H1 (cell line): ENCODE data around the gene ATP8B3. TPM values are rescaled to one million over a fixed set of nuclear protein-coding genes. Genes with fewer than 3 reads are reported as not detected.

Experiments used
- CTCF ChIA-PET: fragments of 300-600 bp; sonication (Branson Sonifier 250); formaldehyde crosslinking; loops from one replicate; lab custom pipeline; 2021; ENCODE audit not compliant: partially characterized antibody; lab: Charles Lee
- POLR2A ChIA-PET: fragments of 300-600 bp; sonication (Branson Sonifier 250); formaldehyde crosslinking; loops from one replicate; lab custom pipeline; 2021; ENCODE audit warnings: inconsistent platforms; ENCODE audit not compliant: partially characterized antibody; lab: Charles Lee
- DNase-seq, 2 experiments: peaks; one replicate each; pipeline versions ENCODE4 v3.0.0 to v3.0.0-alpha.2; 2010 to 2022; ENCODE audit warnings: low spot score in 2 of 2, low read depth in 1 of 2, mixed read lengths in 1 of 2
- FAIRE-seq: peaks from 2 replicates; lab custom pipeline; 2011; peaks lifted over from hg19 to GRCh38; lab: Jason Lieb, UNC
- H2AFZ ChIP-seq: 2 replicates; pipeline ENCODE4 v1.8.1; 2012; ENCODE audit warnings: low read length, inconsistent platforms
- H2AK5ac ChIP-seq: 2 replicates; pipeline ENCODE4 v1.6.1; 2013; ENCODE audit warnings: low read depth, low read length
- H2BK120ac ChIP-seq: replicated peaks from 2 replicates; pipeline ENCODE3; 2013; ENCODE audit warnings: low read depth, low read length, inconsistent platforms
- H2BK12ac ChIP-seq: 2 replicates; pipeline ENCODE4 v1.6.1; 2013; ENCODE audit warnings: low read depth, low read length
- H2BK15ac ChIP-seq: 2 replicates; pipeline ENCODE4 v1.6.1; 2013; ENCODE audit warnings: low read length
- H2BK20ac ChIP-seq: 2 replicates; pipeline ENCODE4 v1.6.1; 2013; ENCODE audit warnings: low read length
- H2BK5ac ChIP-seq: 2 replicates; pipeline ENCODE4 v1.6.1; 2013; ENCODE audit warnings: low read depth, low read length
- H3K14ac ChIP-seq: 2 replicates; pipeline ENCODE4 v1.6.1; 2013; ENCODE audit warnings: inconsistent platforms; ENCODE audit not compliant: insufficient read length
- H3K18ac ChIP-seq: 2 replicates; pipeline ENCODE4 v1.6.1; 2013; ENCODE audit warnings: low read length; ENCODE audit errors: extremely low read depth
- H3K23ac ChIP-seq: 2 replicates; pipeline ENCODE4 v1.6.1; 2013; ENCODE audit warnings: inconsistent platforms; ENCODE audit not compliant: insufficient read length
- H3K23me2 ChIP-seq: 2 replicates; pipeline ENCODE4 v1.6.1; 2013; ENCODE audit warnings: low read depth, low read length
- H3K27ac ChIP-seq: 2 replicates; pipeline ENCODE4 v1.6.1; 2011; ENCODE audit warnings: low read depth, low read length, inconsistent platforms
- H3K27me3 ChIP-seq, 4 experiments: replicated peaks in 1 of 4; 1 replicate in 1 of 4; 2 replicates in 3 of 4; pipeline versions ENCODE4 v1.6.1 to v1.8.1; 2011 to 2013; ENCODE audit warnings: low read length in 3 of 4, mild to moderate bottlenecking in 3 of 4, inconsistent platforms in 2 of 4, mixed read lengths in 2 of 4, moderate library complexity in 1 of 4; ENCODE audit not compliant: control insufficient read depth in 3 of 4, insufficient read depth in 3 of 4; ENCODE audit errors: extremely low read depth in 1 of 4
- H3K36me3 ChIP-seq, 4 experiments: 2 replicates each; pipeline versions ENCODE4 v1.6.1 to v1.8.1; 2011 to 2013; ENCODE audit warnings: mild to moderate bottlenecking in 4 of 4, low read length in 3 of 4, moderate library complexity in 2 of 4, control low read depth in 1 of 4, inconsistent platforms in 1 of 4; ENCODE audit not compliant: insufficient read depth in 4 of 4, control insufficient read depth in 2 of 4
- H3K4ac ChIP-seq: replicated peaks from 2 replicates; pipeline ENCODE3; 2013; ENCODE audit warnings: low read length, low read depth, mixed read lengths, inconsistent platforms; ENCODE audit not compliant: insufficient read length
- H3K4me1 ChIP-seq, 4 experiments: replicated peaks in 1 of 4; 1 replicate in 1 of 4; 2 replicates in 3 of 4; pipeline versions ENCODE4 v1.6.1 to v1.8.1; 2011 to 2013; ENCODE audit warnings: low read length in 3 of 4, inconsistent platforms in 2 of 4, mixed read lengths in 1 of 4; ENCODE audit not compliant: insufficient read depth in 4 of 4, control insufficient read depth in 3 of 4
- H3K4me2 ChIP-seq, 2 experiments: 2 replicates each; pipeline versions ENCODE4 v1.6.1 to v1.8.1; 2011 to 2013; ENCODE audit warnings: low read depth in 2 of 2, low read length in 2 of 2, control low read depth in 1 of 2, inconsistent platforms in 1 of 2, mild to moderate bottlenecking in 1 of 2; ENCODE audit not compliant: insufficient read depth in 1 of 2
- H3K4me3 ChIP-seq, 4 experiments: fragments of 200-600, 300-600 bp in 1 of 4; sonication (generic), shearing (Covaris generic), sonication (Bioruptor Twin) in 1 of 4; 2 replicates each; pipeline versions ENCODE4 v1.5.1 to v1.8.1; 2011 to 2016; ENCODE audit warnings: low read length in 4 of 4, low read depth in 3 of 4, control low read depth in 2 of 4, inconsistent platforms in 2 of 4, mild to moderate bottlenecking in 2 of 4, mixed read lengths in 1 of 4, moderate library complexity in 1 of 4; ENCODE audit not compliant: insufficient read depth in 2 of 4; ENCODE audit errors: extremely low read depth in 1 of 4
- H3K56ac ChIP-seq: replicated peaks from 2 replicates; pipeline ENCODE3; 2013; ENCODE audit warnings: low read depth, mild to moderate bottlenecking, mixed read lengths, low read length, inconsistent platforms; ENCODE audit not compliant: insufficient read length
- H3K79me1 ChIP-seq: 2 replicates; pipeline ENCODE4 v1.6.1; 2013; ENCODE audit warnings: low read depth, low read length, control low read depth
- H3K79me2 ChIP-seq, 2 experiments: 2 replicates each; pipeline versions ENCODE4 v1.6.1 to v1.8.1; 2012 to 2013; ENCODE audit warnings: low read length in 2 of 2, mild to moderate bottlenecking in 2 of 2, inconsistent platforms in 1 of 2; ENCODE audit not compliant: insufficient read depth in 2 of 2, control insufficient read depth in 1 of 2
- H3K9ac ChIP-seq, 4 experiments: replicated peaks in 1 of 4; 1 replicate in 1 of 4; 2 replicates in 3 of 4; pipeline versions ENCODE4 v1.6.1 to v1.8.1; 2011 to 2013; ENCODE audit warnings: low read depth in 3 of 4, low read length in 3 of 4, control low read depth in 2 of 4, mild to moderate bottlenecking in 2 of 4, moderate library complexity in 2 of 4, inconsistent platforms in 1 of 4; ENCODE audit errors: extremely low read depth in 1 of 4
- H3K9me3 ChIP-seq, 2 experiments: 2 replicates each; pipeline versions ENCODE4 v1.6.1 to v1.8.1; 2012 to 2013; ENCODE audit warnings: mild to moderate bottlenecking in 2 of 2, moderate library complexity in 2 of 2, control low read depth in 1 of 2, inconsistent platforms in 1 of 2, low read depth in 1 of 2, low read length in 1 of 2, mixed read lengths in 1 of 2; ENCODE audit not compliant: insufficient read depth in 2 of 2
- H4K20me1 ChIP-seq, 2 experiments: replicated peaks in 1 of 2; 2 replicates each; pipeline versions ENCODE3 to v1.8.1; 2011 to 2013; ENCODE audit warnings: inconsistent platforms in 2 of 2, low read length in 2 of 2, mild to moderate bottlenecking in 1 of 2; ENCODE audit not compliant: insufficient read depth in 2 of 2, control insufficient read depth in 1 of 2
- H4K5ac ChIP-seq: 2 replicates; pipeline ENCODE4 v1.6.1; 2013; ENCODE audit warnings: low read length, low read depth, mixed read lengths, inconsistent platforms; ENCODE audit not compliant: insufficient read length
- H4K8ac ChIP-seq: 2 replicates; pipeline ENCODE4 v1.8.0; 2013; ENCODE audit warnings: mild to moderate bottlenecking, moderate library complexity, low read length, inconsistent platforms; ENCODE audit not compliant: insufficient read depth; ENCODE audit errors: extremely low read depth
- H4K91ac ChIP-seq: replicated peaks from 2 replicates; pipeline ENCODE3; 2013; ENCODE audit warnings: low read length, mixed read lengths, inconsistent platforms; ENCODE audit not compliant: insufficient read length
- EP300 ChIP-seq, 2 experiments: IDR thresholded peaks; 1 replicate in 1 of 2; 2 replicates in 1 of 2; pipeline ENCODE4 v1.6.1; 2011 to 2012; ENCODE audit warnings: low read depth in 2 of 2, low read length in 2 of 2, mild to moderate bottlenecking in 2 of 2, borderline replicate concordance in 1 of 2, inconsistent platforms in 1 of 2, moderate library complexity in 1 of 2
- RNF2 ChIP-seq: fragments of 200-900, 300-1000 bp; sonication (generic); IDR thresholded peaks from 2 replicates; pipeline ENCODE4 v1.7.1; 2016; ENCODE audit warnings: borderline replicate concordance, low read depth, mild to moderate bottlenecking, antibody characterized with exemption, low read length; ENCODE audit not compliant: poor library complexity, severe bottlenecking; ENCODE audit errors: missing control alignments
- WGBS, 2 experiments: shearing (Covaris generic) in 1 of 2; methylation state at CpG; one replicate each; pipeline versions ENCODE4 v1.1.6 to v1.1.7; 2013 to 2015; ENCODE audit warnings: low lambda C conversion rate in 2 of 2, mixed read lengths in 2 of 2, inconsistent platforms in 1 of 2, low coverage in 1 of 2, missing lambda C conversion rate in 1 of 2; ENCODE audit not compliant: insufficient replicate concordance in 2 of 2, insufficient coverage in 1 of 2, insufficient read length in 1 of 2; ENCODE audit errors: extremely low coverage in 1 of 2, missing lambda C conversion rate in 1 of 2; 5-methylcytosine and 5-hydroxymethylcytosine counted together
- polyA plus RNA-seq, 7 experiments: library from polyadenylated mRNA; depleted of rRNA in 3 of 7; stranded (reverse) in 5 of 7; unstranded in 2 of 7; fragments of >200 nt in 5 of 7; fragments of 200-250 nt in 2 of 7; gene quantifications; 1 replicate in 5 of 7; 2 replicates in 1 of 7; 4 replicates in 1 of 7; pipeline versions ENCODE4 v1.2.1 to v1.2.3, GENCODE V29; 2011 to 2013; ENCODE audit warnings: missing spikeins in 2 of 7, mixed read lengths in 2 of 7
- total RNA-seq: library from RNA; stranded (reverse); fragmentation: NEBNext Ultra II Directional; extraction: Animal tissue kit (Norgen Biotek cat#: 25700); gene quantifications from 2 replicates; pipeline ENCODE4 v1.2.1, GENCODE V29; 2021

ATP8B3 gene
- total and polyA plus RNA-seq, 2 of the 8 experiments (the other 6 are each of a cell fraction or from before 2014, with no cell fraction given) = 4.1 to 9.3 TPM

DNA sequence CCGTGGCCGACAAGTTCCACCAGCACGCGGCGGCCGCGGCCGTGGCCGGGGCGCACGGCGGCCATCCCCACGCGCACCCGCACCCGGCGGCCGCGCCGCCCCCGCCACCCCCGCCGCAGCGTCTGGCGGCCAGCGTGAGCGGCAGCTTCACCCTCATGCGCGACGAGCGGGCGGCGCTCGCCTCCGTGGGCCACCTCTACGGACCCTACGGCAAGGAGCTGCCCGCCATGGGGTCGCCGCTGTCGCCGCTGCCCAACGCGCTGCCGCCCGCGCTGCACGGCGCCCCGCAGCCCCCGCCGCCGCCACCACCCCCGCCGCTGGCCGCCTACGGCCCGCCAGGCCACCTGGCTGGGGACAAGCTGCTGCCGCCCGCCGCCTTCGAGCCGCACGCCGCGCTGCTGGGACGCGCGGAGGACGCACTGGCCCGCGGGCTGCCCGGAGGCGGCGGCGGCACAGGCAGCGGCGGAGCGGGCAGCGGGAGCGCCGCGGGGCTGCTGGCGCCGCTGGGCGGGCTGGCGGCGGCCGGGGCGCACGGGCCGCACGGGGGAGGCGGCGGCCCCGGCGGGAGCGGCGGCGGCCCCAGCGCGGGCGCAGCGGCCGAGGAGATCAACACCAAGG is 57.9 kb downstream of the ATP8B3 start:
- peaks cover 0 to 40% (median 14%) of the 10 kb centered on the region in 4 experiments; a peak in 6 of 7 replicates for H3K4me1 ChIP-seq
- H2BK12ac ChIP-seq = peak overlapping the region; percentile 51; the same call in 1 of the 2 replicates
- no peak overlapping the region for H4K5ac ChIP-seq
- no peak overlapping the region for H4K91ac ChIP-seq
- POLR2A ChIA-PET = interaction anchor here (1.2 to 4.7 kb wide), 2 partner anchors 8 to 84 kb away, joined by 5 to 19 read pairs; no protein-coding TSS in a partner anchor
- DNase-seq (no peak), FAIRE-seq (no peak)
- H4K8ac ChIP-seq = no peak overlapping the region
- CTCF ChIA-PET = interaction anchor here (1.2 to 2.0 kb wide), 3 partner anchors 11 to 19 kb away, joined by 3 to 11 read pairs (median 7); no protein-coding TSS in a partner anchor
- H3K23ac ChIP-seq = no peak overlapping the region
- H2BK20ac ChIP-seq = no peak overlapping the region
- no peak overlapping the region for H2AK5ac ChIP-seq
- H3K18ac ChIP-seq = no peak overlapping the region
- no peak overlapping the region for H3K9ac ChIP-seq
- peaks cover 98 to 100% (median 99%) of the 10 kb centered on the region in 4 experiments for H3K27me3 ChIP-seq
- H2BK5ac ChIP-seq = no peak overlapping the region
- H2AFZ ChIP-seq = no peak overlapping the region
- no peaks in the 10 kb centered on the region; the same call in 1 of the 2 replicates for H3K23me2 ChIP-seq
- H3K4me3 ChIP-seq = no peak overlapping the region
- H2BK120ac ChIP-seq = no peak overlapping the region
- H3K4ac ChIP-seq = no peak overlapping the region
- H3K14ac ChIP-seq = no peak overlapping the region
- no peak overlapping the region for H3K27ac ChIP-seq
- H3K9me3 ChIP-seq = no peaks in the 10 kb centered on the region; a peak in 1 of 4 replicates
- no peaks in the 10 kb centered on the region for H3K79me2 ChIP-seq
- H3K36me3 ChIP-seq = peaks cover 0 to 27% (median 0%) of the 10 kb centered on the region in 4 experiments; a peak in 1 of 8 replicates
- TF ChIP-seq EP300 (IDR thresholded peaks at IDR 0.05; ENCODE audit: borderline replicate concordance in 1 of 2, low read depth in 2 of 2, low read length in 2 of 2) (no peak), RNF2 (no peak)
- H3K79me1 ChIP-seq = no peaks in the 10 kb centered on the region
- WGBS, 2 experiments = 4% methylated on average over 37 of the region's 105 CpGs; no CpG with 5 or more reads in 1 of the 2 experiments
- H3K56ac ChIP-seq = no peak overlapping the region
- peaks cover 14 to 27% of the 10 kb centered on the region in 2 experiments for H4K20me1 ChIP-seq
- peak overlapping the region; percentile 55 to 63; a peak in 2 of 4 replicates for H3K4me2 ChIP-seq
- H2BK15ac ChIP-seq = no peak overlapping the region
